AG10803 (cell line): Measurements from ENCODE around the gene PLXNA4.

Experiments
- DNase-seq: peaks from one replicate; pipeline ENCODE4 v3.0.0; 2010; ENCODE audit warnings: low read depth
- H3K4me3 ChIP-seq: 2 replicates; pipeline ENCODE4 v1.5.1; 2011; ENCODE audit warnings: mild to moderate bottlenecking, low read length, control low read depth
- TF ChIP-seq, protein P1 (sequence below): conservative IDR thresholded peaks from 2 replicates; pipeline ENCODE4 v1.5.1; 2011; ENCODE audit warnings: mild to moderate bottlenecking, low read length, control low read depth, inconsistent platforms

Gene PLXNA4

DNA sequence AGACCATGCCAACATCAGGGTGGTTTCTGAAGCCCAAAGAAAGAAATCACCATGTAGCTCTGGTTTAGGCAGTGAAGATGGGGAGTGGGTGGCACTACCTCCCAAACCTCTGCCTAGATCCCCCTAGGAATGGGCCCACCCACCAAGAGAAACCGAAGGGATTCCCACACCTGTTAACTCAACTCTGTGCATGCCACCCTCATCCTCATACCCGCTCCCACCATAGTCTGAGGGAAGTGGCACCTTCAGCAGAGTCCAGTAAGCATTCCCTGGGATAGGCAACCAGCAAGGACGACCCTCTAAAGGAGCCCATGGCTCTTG is 1.7 kb upstream of the PLXNA4 start:
- no peak overlapping the region for H3K4me3 ChIP-seq
- TF ChIP-seq, protein P1, sequence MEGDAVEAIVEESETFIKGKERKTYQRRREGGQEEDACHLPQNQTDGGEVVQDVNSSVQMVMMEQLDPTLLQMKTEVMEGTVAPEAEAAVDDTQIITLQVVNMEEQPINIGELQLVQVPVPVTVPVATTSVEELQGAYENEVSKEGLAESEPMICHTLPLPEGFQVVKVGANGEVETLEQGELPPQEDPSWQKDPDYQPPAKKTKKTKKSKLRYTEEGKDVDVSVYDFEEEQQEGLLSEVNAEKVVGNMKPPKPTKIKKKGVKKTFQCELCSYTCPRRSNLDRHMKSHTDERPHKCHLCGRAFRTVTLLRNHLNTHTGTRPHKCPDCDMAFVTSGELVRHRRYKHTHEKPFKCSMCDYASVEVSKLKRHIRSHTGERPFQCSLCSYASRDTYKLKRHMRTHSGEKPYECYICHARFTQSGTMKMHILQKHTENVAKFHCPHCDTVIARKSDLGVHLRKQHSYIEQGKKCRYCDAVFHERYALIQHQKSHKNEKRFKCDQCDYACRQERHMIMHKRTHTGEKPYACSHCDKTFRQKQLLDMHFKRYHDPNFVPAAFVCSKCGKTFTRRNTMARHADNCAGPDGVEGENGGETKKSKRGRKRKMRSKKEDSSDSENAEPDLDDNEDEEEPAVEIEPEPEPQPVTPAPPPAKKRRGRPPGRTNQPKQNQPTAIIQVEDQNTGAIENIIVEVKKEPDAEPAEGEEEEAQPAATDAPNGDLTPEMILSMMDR = no peak

DNA sequence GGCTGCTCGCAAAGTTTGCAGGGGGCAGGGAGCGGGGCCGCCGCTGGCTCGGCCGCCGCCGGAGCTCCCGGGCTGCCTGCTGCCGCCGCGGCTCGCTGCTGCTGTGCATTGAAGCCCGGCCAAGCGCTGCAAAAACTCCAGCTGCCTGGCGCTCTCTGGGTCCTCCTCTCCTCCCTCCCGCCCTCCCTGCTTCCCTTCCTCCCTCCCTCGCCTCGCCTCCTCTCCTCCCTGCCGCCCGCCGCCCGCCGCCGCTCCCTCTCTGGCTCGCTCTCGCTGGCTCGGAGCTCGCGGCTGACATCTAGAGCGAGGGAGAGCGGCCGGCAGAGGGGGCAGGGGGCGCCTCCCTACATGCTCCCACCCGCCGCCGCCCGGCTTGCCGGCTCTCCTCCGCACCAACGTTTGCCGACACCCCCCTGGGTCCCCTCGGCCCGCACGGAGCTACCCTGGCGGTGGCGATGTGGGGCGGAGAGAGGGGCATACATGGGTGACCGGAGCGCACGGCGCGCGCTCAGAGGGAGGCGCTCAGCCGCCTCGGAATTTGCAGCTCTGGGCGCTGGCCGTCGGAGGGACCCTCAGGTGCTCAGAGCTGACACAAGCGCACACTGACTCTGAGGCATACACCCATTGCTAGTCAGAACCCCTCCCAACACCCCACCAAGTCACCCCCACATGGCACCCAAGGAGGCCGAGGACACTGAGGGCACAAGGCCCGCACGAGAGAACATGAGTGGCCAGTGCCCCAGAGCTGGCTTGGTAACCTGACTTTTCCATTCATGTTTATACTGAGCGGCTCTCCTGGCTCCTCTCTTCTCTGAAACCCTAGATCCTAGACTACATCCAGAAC is 1.2 kb upstream of the PLXNA4 start:
- TF ChIP-seq, protein P1 = no peak
- peak; percentile 73 for DNase-seq
- H3K4me3 ChIP-seq = peak overlapping the region; percentile 37

More for the DNA sequence above, 1.7 kb upstream of the PLXNA4 start:
- no peak for DNase-seq

DNA sequence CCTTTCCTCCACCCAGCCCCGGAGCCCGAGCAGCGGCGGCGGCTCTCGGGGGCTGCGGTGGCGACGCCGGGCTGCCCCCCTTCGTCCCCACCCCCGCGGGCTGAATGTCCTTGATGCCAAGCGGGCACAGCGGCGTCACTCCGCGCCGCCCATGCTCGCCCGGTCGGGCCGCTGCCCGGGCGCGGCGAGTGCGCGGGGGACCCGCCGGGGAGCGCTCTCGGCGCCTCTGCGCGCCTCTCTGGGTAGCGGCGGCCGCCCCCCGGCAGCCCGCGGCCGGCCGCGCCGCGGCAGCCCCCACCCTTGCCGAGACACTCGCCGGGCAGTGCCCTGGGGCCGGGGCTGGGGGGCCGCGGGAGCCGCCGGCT is 433 bp upstream of the PLXNA4 start:
- H3K4me3 ChIP-seq = peak overlapping the region; percentile 68

DNA sequence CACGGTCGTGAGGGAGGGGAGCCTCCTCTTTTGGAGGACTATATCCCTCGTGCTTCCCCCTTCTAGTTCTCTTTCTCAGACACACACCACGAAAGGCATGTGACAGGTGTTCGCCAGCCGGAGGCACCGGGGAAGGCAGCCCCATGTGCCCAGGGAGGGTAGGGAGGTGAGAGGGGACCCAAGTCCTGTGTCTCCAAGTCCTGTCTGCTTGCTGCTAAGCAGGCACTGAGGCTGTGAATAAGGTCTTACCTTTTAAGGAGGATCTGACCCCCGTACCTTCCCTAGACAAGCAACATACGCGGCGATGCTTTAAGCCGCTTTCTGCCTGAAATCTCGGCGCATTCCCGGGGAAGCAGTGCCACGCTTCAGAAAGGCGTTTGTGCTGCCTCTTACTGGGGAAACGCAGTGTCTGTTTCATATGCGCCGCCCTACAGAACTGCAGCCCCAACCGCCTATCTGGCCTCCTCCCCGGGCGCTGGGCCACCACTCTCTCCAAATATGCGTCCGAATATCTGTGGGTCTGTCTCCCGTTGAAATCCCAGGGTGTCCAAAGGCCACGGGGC is 770 bp downstream of the PLXNA4 start:
- TF ChIP-seq, protein P1 = peak; percentile 52
- peak overlapping the region; percentile 68 for H3K4me3 ChIP-seq
- peak; percentile 73 for DNase-seq

More for the DNA sequence above, 433 bp upstream of the PLXNA4 start:
- TF ChIP-seq, protein P1 = no peak
- no peak for DNase-seq

DNA sequence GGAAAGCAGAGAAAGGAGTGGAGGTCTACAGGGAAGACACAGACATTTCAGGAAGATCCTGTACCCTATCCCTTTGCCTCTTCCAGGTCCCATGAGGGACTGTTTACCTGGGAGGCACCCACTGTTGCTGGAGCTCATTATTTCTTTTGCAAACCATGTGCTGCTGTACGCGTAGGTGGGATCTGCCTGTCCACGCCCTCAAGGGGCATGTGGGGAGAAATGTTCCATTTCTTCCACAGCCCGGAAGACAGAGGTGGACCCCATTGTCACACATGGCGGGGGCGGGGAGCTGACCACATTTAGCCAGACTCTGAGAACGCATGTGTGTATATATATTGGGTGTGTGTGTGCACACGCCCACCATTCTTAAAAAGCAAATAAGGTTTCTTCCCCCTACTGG is 2.0 kb downstream of the PLXNA4 start:
- H3K4me3 ChIP-seq = no peak overlapping the region
- TF ChIP-seq, protein P1 = no peak
- no peak for DNase-seq

DNA sequence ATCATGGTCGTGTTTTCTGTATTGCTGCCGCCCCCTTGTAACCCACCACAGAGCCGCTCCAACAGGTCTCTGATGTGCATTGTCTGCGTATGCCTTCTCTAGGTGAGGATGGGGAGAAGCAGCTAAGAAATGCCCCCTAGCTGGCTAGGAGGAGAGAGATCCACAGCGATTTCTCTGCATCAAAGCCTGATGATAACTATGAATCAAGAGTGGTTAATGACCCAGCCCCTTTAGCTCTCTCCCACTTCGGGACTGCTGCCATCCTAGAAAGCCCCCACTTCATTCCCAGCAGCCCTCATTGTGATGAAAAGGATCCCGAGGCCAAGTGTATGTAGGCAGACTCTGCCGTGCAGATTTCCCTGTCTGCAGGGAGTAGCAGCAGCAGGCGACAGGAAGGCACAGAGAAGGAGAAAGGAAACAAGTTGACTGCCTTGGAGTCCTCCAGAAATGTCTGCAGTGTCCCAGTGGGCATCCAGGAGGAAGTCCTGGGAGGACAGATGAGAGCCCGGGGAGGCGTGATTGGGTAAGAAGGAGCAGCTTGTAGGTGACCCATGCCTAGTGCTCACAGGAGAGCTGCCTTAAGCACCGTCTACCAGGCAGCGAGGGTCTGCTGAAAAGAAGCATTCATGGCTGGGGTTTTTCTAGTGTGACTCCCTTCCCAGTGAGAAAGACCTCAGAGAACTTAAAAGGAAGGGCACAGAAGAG is 2.9 kb downstream of the PLXNA4 start:
- TF ChIP-seq, protein P1 = no peak

DNA sequence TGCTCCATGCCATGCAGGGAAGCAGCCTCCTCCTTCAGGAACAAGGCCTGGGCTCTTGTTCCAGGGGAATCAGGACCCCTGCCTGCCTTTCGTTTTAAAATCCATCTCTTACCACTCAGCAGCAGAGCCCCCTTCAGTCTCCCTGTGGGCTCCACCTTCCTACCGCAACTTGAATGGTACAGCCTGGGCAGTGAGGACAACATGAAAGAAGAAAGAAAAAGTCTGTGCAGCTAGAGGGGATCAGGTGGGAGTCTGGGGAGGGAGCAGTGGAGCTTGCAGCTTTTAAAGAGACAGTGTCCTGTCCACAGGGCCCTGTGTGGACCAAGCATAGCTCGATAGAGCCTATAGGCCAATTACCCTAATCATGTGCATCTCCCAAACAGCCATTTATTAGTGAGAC is 3.7 kb downstream of the PLXNA4 start:
- no peak overlapping the region for H3K4me3 ChIP-seq
- TF ChIP-seq, protein P1 = no peak
- DNase-seq = no peak

More for the DNA sequence above, 2.9 kb downstream of the PLXNA4 start:
- no peak overlapping the region for H3K4me3 ChIP-seq
- DNase-seq = no peak
